ENCODE data around the gene SLC7A14. TPM values are rescaled to one million over a fixed set of nuclear protein-coding genes. Genes with fewer than 3 reads are reported as not detected.
A peak's percentile ranks its signal among the peaks of the same experiment; 100 is the strongest.

Gene SLC7A14
- total RNA-seq, 2 donors from 2014 or later = 0.26 TPM; not detected in 1

DNA sequence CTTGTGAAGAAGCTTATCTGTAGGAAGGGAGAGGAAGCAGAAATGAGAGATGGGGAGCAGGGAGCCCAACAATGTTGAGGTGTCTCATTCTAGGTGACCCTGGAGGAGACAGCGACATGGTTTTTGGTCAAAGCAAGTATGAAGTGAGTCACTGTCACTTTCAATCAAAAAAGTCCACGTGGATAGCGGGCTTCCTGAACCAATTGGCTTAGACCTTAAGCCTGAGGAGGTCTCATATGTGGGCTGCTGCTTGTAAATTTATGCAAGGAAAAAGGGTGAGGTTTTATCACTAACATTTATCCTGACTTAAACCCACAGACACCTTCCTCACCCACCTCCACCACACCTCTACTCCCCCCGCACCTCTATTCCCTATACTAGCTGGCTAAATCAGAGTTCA lies 144.5 kb downstream of the SLC7A14 start:
- Histone ChIP-seq H3K27me3 (no peaks in the 10 kb centered on the region), H3K9me3 (no peaks in the 10 kb centered on the region), H3K27ac (no peak overlapping the region), H3K4me3 (no peak overlapping the region), H3K4me1 (no peaks in the 10 kb centered on the region), H3K36me3 (replicated peaks in 1 of 2; ENCODE audit: insufficient read depth in 1 of 2, low read depth in 2 of 2) (no peaks in the 10 kb centered on the region)
- intact Hi-C loops (cut with DNase I) = no loop called here
- TF ChIP-seq, protein P1, sequence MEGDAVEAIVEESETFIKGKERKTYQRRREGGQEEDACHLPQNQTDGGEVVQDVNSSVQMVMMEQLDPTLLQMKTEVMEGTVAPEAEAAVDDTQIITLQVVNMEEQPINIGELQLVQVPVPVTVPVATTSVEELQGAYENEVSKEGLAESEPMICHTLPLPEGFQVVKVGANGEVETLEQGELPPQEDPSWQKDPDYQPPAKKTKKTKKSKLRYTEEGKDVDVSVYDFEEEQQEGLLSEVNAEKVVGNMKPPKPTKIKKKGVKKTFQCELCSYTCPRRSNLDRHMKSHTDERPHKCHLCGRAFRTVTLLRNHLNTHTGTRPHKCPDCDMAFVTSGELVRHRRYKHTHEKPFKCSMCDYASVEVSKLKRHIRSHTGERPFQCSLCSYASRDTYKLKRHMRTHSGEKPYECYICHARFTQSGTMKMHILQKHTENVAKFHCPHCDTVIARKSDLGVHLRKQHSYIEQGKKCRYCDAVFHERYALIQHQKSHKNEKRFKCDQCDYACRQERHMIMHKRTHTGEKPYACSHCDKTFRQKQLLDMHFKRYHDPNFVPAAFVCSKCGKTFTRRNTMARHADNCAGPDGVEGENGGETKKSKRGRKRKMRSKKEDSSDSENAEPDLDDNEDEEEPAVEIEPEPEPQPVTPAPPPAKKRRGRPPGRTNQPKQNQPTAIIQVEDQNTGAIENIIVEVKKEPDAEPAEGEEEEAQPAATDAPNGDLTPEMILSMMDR (IDR thresholded peaks at IDR 0.05) = no peak
- no peak for TF ChIP-seq POLR2A (IDR thresholded peaks at IDR 0.05)
- DNase-seq (no peak), ATAC-seq (no peak)
- WGBS, 2 donors = 84 to 89% methylated on average over 4 of the region's 4 CpGs

DNA sequence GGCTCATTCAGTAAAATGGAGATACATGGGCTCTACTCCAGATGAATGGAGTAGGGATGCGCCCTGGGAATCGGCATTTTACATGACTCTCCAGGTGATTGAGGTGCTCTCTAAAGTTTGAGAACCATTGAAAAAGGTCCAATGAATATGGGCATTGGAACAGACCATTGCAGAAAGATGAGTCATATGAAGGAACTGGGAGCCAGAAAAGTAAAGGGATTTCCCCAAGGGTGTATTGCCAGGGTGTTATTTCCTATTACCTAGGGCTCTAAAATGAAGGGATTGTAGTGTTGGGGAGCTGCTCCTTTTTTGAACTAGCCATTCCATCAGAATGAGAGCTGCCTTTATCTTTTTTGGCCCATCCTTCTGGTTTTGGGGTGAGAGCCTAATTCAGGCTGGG lies 145.5 kb downstream of the SLC7A14 start:
- intact Hi-C loops (cut with DNase I) = no loop called here
- Histone ChIP-seq H3K36me3 (replicated peaks in 1 of 2; ENCODE audit: insufficient read depth in 1 of 2, low read depth in 2 of 2) (no peaks in the 10 kb centered on the region), H3K9me3 (no peaks in the 10 kb centered on the region), H3K4me1 (no peaks in the 10 kb centered on the region), H3K27ac (no peak overlapping the region), H3K27me3 (no peaks in the 10 kb centered on the region), H3K4me3 (no peak overlapping the region)
- TF ChIP-seq, protein P1 (IDR thresholded peaks at IDR 0.05) = no peak
- TF ChIP-seq POLR2A (IDR thresholded peaks at IDR 0.05) = no peak
- DNase-seq (no peak), ATAC-seq (no peak)
- 85 to 91% methylated on average over 2 of the region's 2 CpGs for WGBS, 2 donors

DNA sequence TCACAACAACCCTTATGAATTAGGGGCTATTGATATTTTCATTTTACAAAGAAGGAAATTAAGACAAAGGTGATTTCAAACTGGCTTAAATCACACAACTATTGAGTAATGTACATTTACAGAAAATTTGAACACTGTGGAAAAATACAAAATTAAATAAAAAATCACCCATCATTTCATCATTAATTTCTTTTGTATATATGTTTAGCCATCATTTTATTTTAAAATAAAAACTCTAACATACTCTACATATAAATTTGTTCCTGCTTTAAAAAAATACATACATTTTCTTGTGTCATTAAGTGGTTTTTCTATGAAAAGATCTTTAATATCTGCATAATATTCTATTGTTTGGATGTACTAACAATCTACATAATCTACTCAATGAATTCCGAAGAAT lies 147.0 kb downstream of the SLC7A14 start:
- Histone ChIP-seq H3K4me1 (no peaks in the 10 kb centered on the region), H3K27ac (no peak overlapping the region), H3K4me3 (no peak overlapping the region), H3K9me3 (no peaks in the 10 kb centered on the region), H3K27me3 (no peaks in the 10 kb centered on the region), H3K36me3 (replicated peaks in 1 of 2; ENCODE audit: insufficient read depth in 1 of 2, low read depth in 2 of 2) (no peaks in the 10 kb centered on the region)
- no peak for DNase-seq
- TF ChIP-seq POLR2A (IDR thresholded peaks at IDR 0.05) = no peak
- TF ChIP-seq, protein P1 (IDR thresholded peaks at IDR 0.05) = no peak
- 78 to 92% methylated on average over 1 of the region's 1 CpG for WGBS, 2 donors
- intact Hi-C loops (cut with DNase I) = no loop called here
- ATAC-seq = no peak

DNA sequence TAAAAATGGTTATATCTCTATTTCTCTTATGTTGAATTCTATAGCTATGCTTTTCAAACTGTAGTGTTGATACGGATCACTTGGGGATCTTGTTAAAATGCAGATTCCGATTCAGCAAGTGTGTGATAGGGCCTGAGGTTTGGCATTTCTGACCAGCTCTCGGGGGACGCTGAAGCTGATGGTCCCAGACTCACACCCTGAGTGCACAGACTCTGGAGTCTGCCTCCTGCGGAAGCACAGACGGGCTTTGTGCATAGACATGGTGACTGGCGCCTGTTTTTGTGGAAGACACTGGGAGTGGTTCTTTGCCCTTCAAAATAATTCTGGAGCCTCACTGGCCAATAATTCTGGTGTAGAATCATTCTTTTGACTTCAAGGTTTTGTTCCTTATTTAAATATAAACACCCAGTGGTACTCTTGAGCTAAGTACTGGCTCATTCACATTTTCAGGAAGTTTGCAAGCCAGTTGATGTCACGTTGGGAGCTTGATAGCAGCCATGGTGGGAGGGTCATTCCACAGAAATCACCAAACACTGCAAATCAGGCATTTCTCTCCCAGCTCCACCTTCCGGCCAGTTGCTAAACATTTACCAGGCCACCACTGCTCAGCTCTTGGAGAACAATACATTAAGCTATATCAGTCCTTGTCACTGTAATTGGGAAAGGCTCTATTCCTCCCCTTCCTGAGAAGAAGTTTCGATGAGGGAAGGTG lies 148.0 kb downstream of the SLC7A14 start:
- WGBS, 2 donors = 65 to 80% methylated on average over 9 to 10 of the region's 10 CpGs
- intact Hi-C loops (cut with DNase I) = no loop called here
- no peak for DNase-seq
- no peak for ATAC-seq
- H3K36me3 ChIP-seq (replicated peaks in 1 of 2; ENCODE audit: insufficient read depth in 1 of 2, low read depth in 2 of 2) = no peaks in the 10 kb centered on the region
- H3K27ac ChIP-seq = no peak overlapping the region
- H3K27me3 ChIP-seq = no peaks in the 10 kb centered on the region
- no peaks in the 10 kb centered on the region for H3K4me1 ChIP-seq
- H3K4me3 ChIP-seq = no peak overlapping the region
- no peaks in the 10 kb centered on the region for H3K9me3 ChIP-seq
- TF ChIP-seq POLR2A (IDR thresholded peaks at IDR 0.05) = no peak
- TF ChIP-seq, protein P1 (IDR thresholded peaks at IDR 0.05) = peak in 1 of 7 experiments; percentile 8

DNA sequence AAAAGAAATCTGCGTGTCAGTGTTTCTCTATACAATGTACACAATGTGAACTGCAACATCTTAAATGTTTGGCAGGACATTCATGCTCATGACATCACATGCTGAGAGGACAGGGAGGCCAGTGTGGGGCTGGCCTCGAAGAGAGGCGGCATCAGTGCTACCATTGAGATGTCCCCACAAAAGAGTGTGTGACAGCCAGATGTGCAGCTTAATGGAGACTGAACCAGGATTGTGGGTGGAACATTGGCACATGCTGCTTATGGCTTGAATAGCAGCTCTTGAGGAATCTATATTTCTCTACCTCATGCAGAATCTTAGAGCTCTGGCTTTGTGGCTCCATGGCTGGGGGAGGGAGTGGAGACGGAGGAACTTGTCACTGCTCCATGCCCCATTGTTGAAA lies 148.7 kb downstream of the SLC7A14 start:
- Histone ChIP-seq H3K9me3 (no peaks in the 10 kb centered on the region), H3K4me1 (no peaks in the 10 kb centered on the region), H3K27ac (no peak overlapping the region), H3K36me3 (replicated peaks in 1 of 2; ENCODE audit: insufficient read depth in 1 of 2, low read depth in 2 of 2) (no peaks in the 10 kb centered on the region), H3K4me3 (no peak overlapping the region), H3K27me3 (no peaks in the 10 kb centered on the region)
- ATAC-seq = no peak
- TF ChIP-seq POLR2A (IDR thresholded peaks at IDR 0.05) = no peak
- TF ChIP-seq, protein P1 (IDR thresholded peaks at IDR 0.05) = no peak
- intact Hi-C loops (cut with DNase I) = no loop called here
- 78 to 86% methylated on average over 4 of the region's 4 CpGs for WGBS, 2 donors
- no peak for DNase-seq
